Gastrocnemius medialis (tissue), 4 donors: ENCODE results near the gene TCF4. TPM values are rescaled to one million over a fixed set of nuclear protein-coding genes. Genes with fewer than 3 reads are reported as not detected.

Source experiments
- ATAC-seq, 2 donors: fragments of 150-250 bp; one replicate each; pipeline ENCODE4 v1.9.1; 2016
- DNase-seq, 2 donors: peaks; one replicate each; pipeline ENCODE4 v3.0.0-alpha.2; 2019
- H3K27ac ChIP-seq, 4 donors: fragments of 200-600 bp; sonication (generic); 1 replicate in 1 of 4; 2 replicates in 3 of 4; pipeline ENCODE4 v1.5.1; 2016 to 2018; ENCODE audit warnings: mild to moderate bottlenecking in 2 of 4, moderate library complexity in 1 of 4
- H3K27me3 ChIP-seq, 3 donors: fragments of 200-600 bp; sonication (generic) in 2 of 3; 1 replicate in 1 of 3; 2 replicates in 2 of 3; pipeline versions ENCODE4 v1.5.1 to v1.6.0; 2016 to 2019; ENCODE audit warnings: mild to moderate bottlenecking in 1 of 3, moderate library complexity in 1 of 3
- H3K36me3 ChIP-seq, 2 donors: fragments of 200-600 bp; sonication (generic) in 1 of 2; one replicate each; pipeline ENCODE4 v1.5.1; 2017 to 2018
- H3K4me1 ChIP-seq, 2 donors: fragments of 200-600 bp; sonication (generic) in 1 of 2; one replicate each; pipeline ENCODE4 v1.5.1; 2016 to 2017; ENCODE audit warnings: mild to moderate bottlenecking in 2 of 2
- H3K4me3 ChIP-seq, 4 donors: fragments of 200-600 bp; sonication (generic) in 3 of 4; 1 replicate in 1 of 4; 2 replicates in 3 of 4; pipeline ENCODE4 v1.5.1; 2016 to 2019; ENCODE audit warnings: mild to moderate bottlenecking in 2 of 4
- H3K9me3 ChIP-seq, 3 donors: fragments of 200-600 bp; sonication (generic) in 2 of 3; 1 replicate in 1 of 3; 2 replicates in 2 of 3; pipeline ENCODE4 v1.5.1; 2016 to 2019
- CTCF ChIP-seq, 5 experiments: fragments of 450-650 bp in 3 of 5; fragments of 200-600 bp in 2 of 5; sonication (generic) in 2 of 5; IDR thresholded peaks in 4 of 5; conservative IDR thresholded peaks in 1 of 5; 1 replicate in 4 of 5; 2 replicates in 1 of 5; pipeline ENCODE4 v1.5.1; 2016 to 2019; ENCODE audit warnings: antibody characterized with exemption in 5 of 5, mild to moderate bottlenecking in 3 of 5, moderate library complexity in 3 of 5
- POLR2A ChIP-seq, 2 donors: fragments of 450-650 bp; IDR thresholded peaks; one replicate each; pipeline ENCODE4 v1.6.1; 2017; ENCODE audit warnings: antibody characterized with exemption in 2 of 2, mild to moderate bottlenecking in 2 of 2, moderate library complexity in 2 of 2
- in situ Hi-C, 4 donors: fragments of 200-750 bp; cut with MboI; loops; one replicate each; pipeline versions ENCODE4 v1.15.0 to v1.8.0; 2017; ENCODE audit warnings: low sequenced_read_pairs in 4 of 4
- intact Hi-C: fragments of 100-400 bp; cut with DNase I; formaldehyde crosslinking; loops from one replicate; pipeline ENCODE4 v1.15.1; 2023; ENCODE audit warnings: low total_unique reads
- total RNA-seq, 4 donors: library from RNA; depleted of rRNA; stranded (reverse); fragments of >200 nt; gene quantifications; one replicate each; pipeline versions ENCODE4 v1.1.0 to v1.2.3, GENCODE V29; 2016

The TCF4 gene
- total RNA-seq, 4 donors from 2014 or later, result 40.3 to 60.6 (median 53.6) TPM

DNA sequence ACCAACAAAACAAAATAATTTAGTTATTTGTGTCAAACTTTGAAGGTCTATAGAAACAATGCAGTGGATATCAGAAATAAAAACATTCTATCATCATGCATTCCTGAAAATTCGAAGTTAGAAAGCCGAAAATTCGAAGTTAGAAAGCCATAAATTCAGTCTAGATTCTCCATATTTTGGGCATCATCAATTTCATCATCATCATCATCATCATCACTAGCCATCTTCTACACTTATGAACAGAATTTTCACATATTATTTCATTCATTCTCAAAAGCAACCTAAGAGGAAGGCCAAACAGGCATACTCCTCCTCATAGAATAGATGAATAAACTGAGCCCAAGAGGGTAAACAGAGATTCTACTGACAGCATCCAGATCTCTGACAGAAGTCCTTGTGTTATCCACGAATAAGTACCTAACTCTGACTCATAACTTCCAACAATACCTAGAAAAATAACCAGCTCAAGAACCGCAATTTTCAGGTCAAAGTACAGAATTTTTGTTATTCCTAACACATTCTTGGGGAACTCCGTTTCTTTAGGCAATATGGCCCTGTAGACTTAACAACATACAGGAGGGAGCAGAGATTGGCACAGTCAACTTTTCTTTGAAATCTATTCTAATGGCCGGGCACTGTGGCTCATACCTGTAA, 84.7 kb downstream of the TCF4 start:
- Histone ChIP-seq H3K27me3 (no peaks in the 10 kb centered on the region), H3K4me1 (peaks cover 16 to 30% of the 10 kb centered on the region in 2 donors), H3K36me3 (no peaks in the 10 kb centered on the region), H3K9me3 (no peaks in the 10 kb centered on the region), H3K27ac (no peak overlapping the region), H3K4me3 (no peak overlapping the region)
- no peak for ATAC-seq
- TF ChIP-seq POLR2A (IDR thresholded peaks at IDR 0.05), result no peak
- TF ChIP-seq CTCF (IDR thresholded peaks at IDR 0.05 in 4 of 5, conservative IDR thresholded peaks at IDR 0.05 in 1 of 5), result no peak
- no peak for DNase-seq
- in situ Hi-C loops (no loop called here), intact Hi-C loops (loop anchor here (10.0 kb wide), 1 partner anchor 388 kb away; no protein-coding TSS in a partner anchor)

DNA sequence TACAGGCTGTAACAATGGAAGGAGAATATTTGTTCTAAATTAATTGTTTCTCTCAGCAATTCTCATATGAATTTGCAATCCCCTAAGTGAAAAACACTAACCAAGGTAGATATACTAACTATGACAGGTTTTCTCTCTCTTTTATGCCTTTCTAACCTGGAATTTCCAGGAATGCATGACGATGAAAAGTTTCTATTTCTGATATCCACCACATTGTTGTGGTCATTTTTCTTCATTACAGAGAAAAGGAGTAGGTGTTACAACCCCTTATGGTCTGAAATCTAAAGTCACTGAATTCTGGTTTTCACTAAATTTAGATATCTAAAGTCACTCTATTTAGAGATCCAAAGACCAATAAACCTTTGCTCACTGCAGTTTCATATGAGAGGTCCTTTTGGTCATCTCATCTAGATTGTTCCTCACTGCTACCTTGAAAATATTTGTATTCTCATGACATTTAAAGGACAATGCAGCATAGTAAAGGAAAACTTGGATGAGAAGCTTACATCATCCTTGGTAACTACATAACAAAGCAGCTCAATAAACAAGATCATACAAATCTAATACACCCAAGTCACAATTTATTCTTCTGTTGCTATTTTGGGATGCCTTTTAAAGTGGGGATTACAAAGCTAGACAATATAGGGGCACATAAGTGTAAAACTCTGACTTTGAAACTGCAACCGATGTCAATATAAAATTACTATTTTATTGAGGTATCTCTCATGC, 85.8 kb downstream of the TCF4 start:
- H3K36me3 ChIP-seq, result no peaks in the 10 kb centered on the region
- no peak overlapping the region for H3K4me3 ChIP-seq
- intact Hi-C loops, result loop anchor here (10.0 kb wide), 1 partner anchor 387 kb away; no protein-coding TSS in a partner anchor
- peaks cover 20 to 30% of the 10 kb centered on the region in 2 donors for H3K4me1 ChIP-seq
- H3K27me3 ChIP-seq, result no peaks in the 10 kb centered on the region
- H3K27ac ChIP-seq, result peak overlapping the region; percentile 1 to 60 (median 35)
- no peaks in the 10 kb centered on the region for H3K9me3 ChIP-seq
- in situ Hi-C loops, result no loop called here
- ATAC-seq, result no peak
- DNase-seq, result no peak
- TF ChIP-seq POLR2A (IDR thresholded peaks at IDR 0.05) (no peak), CTCF (IDR thresholded peaks at IDR 0.05 in 4 of 5, conservative IDR thresholded peaks at IDR 0.05 in 1 of 5) (no peak)

DNA sequence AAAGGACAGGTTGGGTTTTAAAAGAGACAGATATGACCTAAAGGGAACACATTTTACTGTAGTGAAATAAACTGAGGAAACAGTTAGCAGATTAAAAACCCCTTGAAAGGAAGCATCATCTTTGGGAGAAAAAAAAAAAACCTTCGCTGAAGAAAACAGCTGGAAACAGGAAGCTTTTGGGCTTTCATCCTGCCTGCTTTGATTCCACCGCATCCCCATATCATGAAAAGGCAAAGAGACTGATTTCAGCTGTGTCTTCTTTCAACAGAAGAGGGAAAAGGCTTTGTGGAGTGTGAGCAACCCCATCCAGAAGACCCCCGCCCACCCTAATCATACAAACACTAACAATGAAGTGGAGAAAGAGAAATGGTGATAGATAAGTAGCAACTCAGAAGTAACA, 86.4 kb downstream of the TCF4 start:
- Histone ChIP-seq H3K4me1 (peaks cover 20 to 30% of the 10 kb centered on the region in 2 donors), H3K27me3 (no peaks in the 10 kb centered on the region), H3K9me3 (no peaks in the 10 kb centered on the region), H3K4me3 (no peak overlapping the region), H3K36me3 (no peaks in the 10 kb centered on the region), H3K27ac (peak overlapping the region; percentile 1 to 60 (median 35))
- ATAC-seq, result no peak
- intact Hi-C loops (loop anchor here (10.0 kb wide), 1 partner anchor 387 kb away; no protein-coding TSS in a partner anchor), in situ Hi-C loops (no loop called here)
- no peak for DNase-seq
- TF ChIP-seq CTCF (IDR thresholded peaks at IDR 0.05 in 4 of 5, conservative IDR thresholded peaks at IDR 0.05 in 1 of 5) (no peak), POLR2A (IDR thresholded peaks at IDR 0.05) (no peak)

GRCh38 chr18:55500316-55501086, 87.5 kb downstream of the TCF4 start:
- ATAC-seq (peak in 1 of 2 donors; percentile 49), DNase-seq (no peak)
- no peaks in the 10 kb centered on the region for H3K27me3 ChIP-seq
- peaks cover 20 to 35% of the 10 kb centered on the region in 2 donors for H3K4me1 ChIP-seq
- intact Hi-C loops, result loop anchor here (10.0 kb wide), 1 partner anchor 386 kb away; no protein-coding TSS in a partner anchor
- H3K27ac ChIP-seq, result peak overlapping the region; percentile 41 to 60 (median 52)
- no peak overlapping the region for H3K4me3 ChIP-seq
- in situ Hi-C loops, result no loop called here
- H3K36me3 ChIP-seq, result no peaks in the 10 kb centered on the region
- H3K9me3 ChIP-seq, result no peaks in the 10 kb centered on the region
- TF ChIP-seq POLR2A (IDR thresholded peaks at IDR 0.05) (peak in 1 of 2 donors; percentile 33), CTCF (IDR thresholded peaks at IDR 0.05 in 4 of 5, conservative IDR thresholded peaks at IDR 0.05 in 1 of 5) (no peak)
